Measurements from ENCODE around the gene ACP3.
"Not testable (repeated sequence)": the region's sequence is repeated elsewhere in the genome, so short reads cannot be mapped to it uniquely, and the experiment has no call there.

ACP3 gene

GRCh38 chr3:132303336-132304201, 13.6 kb upstream of the ACP3 start:
- H3K27ac Mint-ChIP-seq, H3K27me3 Mint-ChIP-seq, H3K36me3 Mint-ChIP-seq, H3K4me3 Mint-ChIP-seq, H3K4me1 Mint-ChIP-seq, H3K9me3 Mint-ChIP-seq: not testable (repeated sequence)

GRCh38 chr3:132304351-132304750, 12.9 kb upstream of the ACP3 start:
- H3K27ac Mint-ChIP-seq, H3K4me3 Mint-ChIP-seq, H3K36me3 Mint-ChIP-seq, H3K4me1 Mint-ChIP-seq, H3K9me3 Mint-ChIP-seq, H3K27me3 Mint-ChIP-seq: not testable (repeated sequence)

- H3K36me3 Mint-ChIP-seq, H3K9me3 Mint-ChIP-seq, H3K27me3 Mint-ChIP-seq, H3K27ac Mint-ChIP-seq, H3K4me1 Mint-ChIP-seq, H3K4me3 Mint-ChIP-seq: not testable (repeated sequence)
These were observed 7.2 kb upstream of the ACP3 start for GRCh38 chr3:132310057-132310456.

- no peaks in the 10 kb centered on the region for H3K36me3 Mint-ChIP-seq
- H3K27me3 Mint-ChIP-seq = peaks cover 5% of the 10 kb centered on the region
- no peaks in the 10 kb centered on the region for H3K4me1 Mint-ChIP-seq
- H3K4me3 Mint-ChIP-seq = no peak overlapping the region
- no peaks in the 10 kb centered on the region for H3K9me3 Mint-ChIP-seq
- no peak overlapping the region for H3K27ac Mint-ChIP-seq
These were observed 5.9 kb upstream of the ACP3 start for GRCh38 chr3:132311316-132311715.

GRCh38 chr3:132311841-132312240, 5.4 kb upstream of the ACP3 start:
- no peak overlapping the region for H3K27ac Mint-ChIP-seq
- H3K27me3 Mint-ChIP-seq = peaks cover 5% of the 10 kb centered on the region
- H3K9me3 Mint-ChIP-seq = no peaks in the 10 kb centered on the region
- H3K4me3 Mint-ChIP-seq = no peak overlapping the region
- no peaks in the 10 kb centered on the region for H3K4me1 Mint-ChIP-seq
- no peaks in the 10 kb centered on the region for H3K36me3 Mint-ChIP-seq

GRCh38 chr3:132315851-132316250, 1.4 kb upstream of the ACP3 start:
- H3K9me3 Mint-ChIP-seq = no peaks in the 10 kb centered on the region
- no peak overlapping the region for H3K27ac Mint-ChIP-seq
- H3K36me3 Mint-ChIP-seq = no peaks in the 10 kb centered on the region
- H3K27me3 Mint-ChIP-seq = peaks cover 11% of the 10 kb centered on the region
- no peak overlapping the region for H3K4me3 Mint-ChIP-seq
- no peaks in the 10 kb centered on the region for H3K4me1 Mint-ChIP-seq

- Mint-ChIP-seq H3K9me3 (no peaks in the 10 kb centered on the region), H3K36me3 (no peaks in the 10 kb centered on the region), H3K4me1 (no peaks in the 10 kb centered on the region), H3K4me3 (no peak overlapping the region), H3K27ac (no peak overlapping the region), H3K27me3 (peaks cover 14% of the 10 kb centered on the region)
These were observed 1.2 kb downstream of the ACP3 start for GRCh38 chr3:132318451-132318850.

GRCh38 chr3:132321304-132321703, 4.1 kb downstream of the ACP3 start:
- H3K4me3 Mint-ChIP-seq = no peak overlapping the region
- no peaks in the 10 kb centered on the region for H3K4me1 Mint-ChIP-seq
- no peaks in the 10 kb centered on the region for H3K9me3 Mint-ChIP-seq
- no peak overlapping the region for H3K27ac Mint-ChIP-seq
- peaks cover 12% of the 10 kb centered on the region for H3K27me3 Mint-ChIP-seq
- no peaks in the 10 kb centered on the region for H3K36me3 Mint-ChIP-seq

GRCh38 chr3:132325103-132325606, 7.9 kb downstream of the ACP3 start:
- H3K27ac Mint-ChIP-seq = no peak overlapping the region
- H3K27me3 Mint-ChIP-seq = peaks cover 11% of the 10 kb centered on the region
- H3K9me3 Mint-ChIP-seq = no peaks in the 10 kb centered on the region
- no peak overlapping the region for H3K4me3 Mint-ChIP-seq
- no peaks in the 10 kb centered on the region for H3K36me3 Mint-ChIP-seq
- H3K4me1 Mint-ChIP-seq = no peaks in the 10 kb centered on the region

GRCh38 chr3:132325634-132326033, 8.4 kb downstream of the ACP3 start:
- Mint-ChIP-seq H3K4me1 (no peaks in the 10 kb centered on the region), H3K27me3 (peaks cover 10% of the 10 kb centered on the region), H3K9me3 (no peaks in the 10 kb centered on the region), H3K4me3 (no peak overlapping the region), H3K36me3 (no peaks in the 10 kb centered on the region), H3K27ac (no peak overlapping the region)

- no peak overlapping the region for H3K4me3 Mint-ChIP-seq
- H3K9me3 Mint-ChIP-seq = no peaks in the 10 kb centered on the region
- H3K36me3 Mint-ChIP-seq = no peaks in the 10 kb centered on the region
- peaks cover 9% of the 10 kb centered on the region for H3K27me3 Mint-ChIP-seq
- H3K4me1 Mint-ChIP-seq = no peaks in the 10 kb centered on the region
- no peak overlapping the region for H3K27ac Mint-ChIP-seq
These were observed 9.0 kb downstream of the ACP3 start for GRCh38 chr3:132326251-132326650.

- no peak overlapping the region for H3K27ac Mint-ChIP-seq
- no peaks in the 10 kb centered on the region for H3K9me3 Mint-ChIP-seq
- peaks cover 1% of the 10 kb centered on the region for H3K27me3 Mint-ChIP-seq
- H3K36me3 Mint-ChIP-seq = no peaks in the 10 kb centered on the region
- H3K4me1 Mint-ChIP-seq = no peaks in the 10 kb centered on the region
- no peak overlapping the region for H3K4me3 Mint-ChIP-seq
These were observed 14.9 kb downstream of the ACP3 start for GRCh38 chr3:132332082-132332481.

GRCh38 chr3:132332508-132332907, 15.3 kb downstream of the ACP3 start:
- Mint-ChIP-seq H3K36me3 (no peaks in the 10 kb centered on the region), H3K4me3 (no peak overlapping the region), H3K27me3 (peaks cover 1% of the 10 kb centered on the region), H3K27ac (no peak overlapping the region), H3K4me1 (no peaks in the 10 kb centered on the region), H3K9me3 (no peaks in the 10 kb centered on the region)

- H3K36me3 Mint-ChIP-seq = no peaks in the 10 kb centered on the region
- H3K27ac Mint-ChIP-seq = no peak overlapping the region
- H3K4me3 Mint-ChIP-seq = no peak overlapping the region
- no peaks in the 10 kb centered on the region for H3K9me3 Mint-ChIP-seq
- H3K4me1 Mint-ChIP-seq = peaks cover 10% of the 10 kb centered on the region
- H3K27me3 Mint-ChIP-seq = peaks cover 11% of the 10 kb centered on the region
These were observed 24.5 kb downstream of the ACP3 start for GRCh38 chr3:132341746-132342145.

- H3K4me3 Mint-ChIP-seq = no peak overlapping the region
- no peaks in the 10 kb centered on the region for H3K36me3 Mint-ChIP-seq
- H3K27me3 Mint-ChIP-seq = peaks cover 11% of the 10 kb centered on the region
- peaks cover 10% of the 10 kb centered on the region for H3K4me1 Mint-ChIP-seq
- H3K27ac Mint-ChIP-seq = no peak overlapping the region
- no peaks in the 10 kb centered on the region for H3K9me3 Mint-ChIP-seq
These were observed 25.0 kb downstream of the ACP3 start for GRCh38 chr3:132342183-132342582.

GRCh38 chr3:132342610-132343009, 25.4 kb downstream of the ACP3 start:
- Mint-ChIP-seq H3K4me1 (peaks cover 10% of the 10 kb centered on the region), H3K27ac (no peak overlapping the region), H3K27me3 (peaks cover 11% of the 10 kb centered on the region), H3K4me3 (no peak overlapping the region), H3K36me3 (no peaks in the 10 kb centered on the region), H3K9me3 (no peaks in the 10 kb centered on the region)
